MM.1S (cell line): ENCODE measurements around the gene TXNDC15.

Experiments
- DNase-seq: peaks from one replicate; pipeline ENCODE4 v3.0.0-alpha.2; 2015
- H2AFZ ChIP-seq: fragments of 300-600 bp; sonication (generic); 2 replicates; pipeline ENCODE4 v1.6.0; 2016; ENCODE audit warnings: antibody characterized with exemption, low read length
- H3F3A ChIP-seq: fragments of 300-600 bp; sonication (generic); 2 replicates; pipeline ENCODE4 v1.6.1; 2016; ENCODE audit warnings: mild to moderate bottlenecking, antibody characterized with exemption, low read length, moderate library complexity, mixed read lengths; ENCODE audit not compliant: insufficient read depth
- H3K27ac ChIP-seq: fragments of 300-600 bp; sonication (generic); 2 replicates; pipeline ENCODE4 v1.5.1; 2016; ENCODE audit warnings: mild to moderate bottlenecking, low read length
- H3K27me3 ChIP-seq: fragments of 300-600 bp; sonication (generic); replicated peaks from 2 replicates; pipeline ENCODE4 v1.6.0; 2016; ENCODE audit warnings: low read length; ENCODE audit not compliant: insufficient read depth
- H3K36me3 ChIP-seq: fragments of 300-600 bp; sonication (generic); replicated peaks from 2 replicates; pipeline ENCODE4 v1.6.1; 2016; ENCODE audit warnings: mild to moderate bottlenecking, low read length, mixed read lengths; ENCODE audit not compliant: insufficient read depth
- H3K4me1 ChIP-seq: fragments of 300-600 bp; sonication (generic); 2 replicates; pipeline ENCODE4 v1.6.1; 2016; ENCODE audit warnings: low read length, mixed read lengths
- H3K4me2 ChIP-seq: fragments of 300-600 bp; sonication (generic); 2 replicates; pipeline ENCODE4 v1.6.0; 2016; ENCODE audit warnings: low read depth, low read length
- H3K4me3 ChIP-seq: fragments of 300-600 bp; sonication (generic); 2 replicates; pipeline ENCODE4 v1.5.1; 2016; ENCODE audit warnings: low read length, mixed read lengths
- H3K79me2 ChIP-seq: fragments of 300-600 bp; sonication (generic); 2 replicates; pipeline ENCODE4 v1.6.1; 2016; ENCODE audit warnings: mixed run types, low read length, mixed read lengths
- H3K9ac ChIP-seq: fragments of 300-600 bp; sonication (generic); 2 replicates; pipeline ENCODE4 v1.6.1; 2016; ENCODE audit warnings: low read length, mixed read lengths
- H3K9me2 ChIP-seq: fragments of 300-600 bp; sonication (generic); replicated peaks from 2 replicates; pipeline ENCODE4 v1.6.1; 2016; ENCODE audit warnings: mild to moderate bottlenecking, low read length, mixed read lengths; ENCODE audit not compliant: insufficient read depth
- H3K9me3 ChIP-seq: fragments of 300-600 bp; sonication (generic); replicated peaks from 2 replicates; pipeline ENCODE4 v1.6.1; 2016; ENCODE audit warnings: mild to moderate bottlenecking, low read length, mixed read lengths; ENCODE audit not compliant: insufficient read depth
- H4K20me1 ChIP-seq: fragments of 300-600 bp; sonication (generic); 2 replicates; pipeline ENCODE4 v1.6.1; 2016; ENCODE audit warnings: mild to moderate bottlenecking, low read length, moderate library complexity, mixed read lengths; ENCODE audit not compliant: insufficient read depth
- EZH2 ChIP-seq: fragments of 300-600 bp; sonication (generic); optimal IDR thresholded peaks from 2 replicates; pipeline ENCODE3; 2017; ENCODE audit warnings: low read depth, mild to moderate bottlenecking, antibody characterized with exemption, low read length, mixed read lengths
- EZH2phosphoT487 ChIP-seq: fragments of 300-600 bp; sonication (generic); IDR thresholded peaks from 2 replicates; pipeline ENCODE4 v1.6.1; 2018; ENCODE audit warnings: antibody characterized with exemption, low read length
- TF ChIP-seq, protein P1 (sequence below): fragments of 300-600 bp; sonication (generic); IDR thresholded peaks from 2 replicates; pipeline ENCODE4 v1.5.1; 2016; ENCODE audit warnings: antibody characterized with exemption, low read length, mixed read lengths

TXNDC15 gene

DNA sequence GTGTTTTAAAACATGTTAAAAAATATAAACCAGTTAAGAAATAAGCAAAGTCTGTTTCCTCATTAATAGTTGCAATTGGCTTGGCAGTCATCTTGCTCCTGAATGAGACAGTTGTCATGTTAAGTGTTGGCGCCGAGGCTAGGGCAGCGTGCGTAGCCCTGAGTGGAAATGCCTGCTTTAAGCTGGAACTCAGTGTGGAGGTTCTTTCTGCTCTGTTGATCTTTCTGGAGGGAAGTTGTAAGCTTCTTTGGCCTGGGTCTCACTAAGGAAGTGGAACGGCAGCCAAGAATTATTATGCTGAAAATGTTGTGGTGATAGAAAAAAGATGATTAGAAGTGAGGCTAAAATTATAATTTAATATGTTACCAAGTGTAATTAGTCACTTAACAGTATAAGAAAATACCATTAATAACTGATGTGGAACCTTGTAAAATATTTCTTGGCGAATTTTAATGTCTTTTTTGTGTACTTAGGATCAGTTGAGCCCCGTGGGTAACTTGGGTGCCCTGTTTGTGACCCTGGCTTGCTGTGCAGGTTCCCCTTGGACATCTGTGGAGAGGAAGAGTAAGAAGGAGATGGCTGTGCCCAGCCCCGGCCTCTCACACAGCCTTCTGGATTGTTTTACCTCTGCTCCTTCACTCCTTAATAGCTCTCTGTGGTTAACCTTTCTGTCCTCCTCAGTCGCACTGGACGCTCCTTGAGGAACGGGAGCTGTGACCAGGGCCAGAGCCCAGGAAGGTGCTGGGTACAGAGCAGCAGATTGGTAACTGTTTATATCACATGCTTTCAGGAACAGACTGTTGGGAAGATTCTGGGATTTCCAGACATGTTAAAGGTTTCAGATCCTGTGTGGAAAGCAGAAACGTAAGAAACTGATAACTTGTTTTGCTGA is 61.8 kb downstream of the TXNDC15 start:
- Histone ChIP-seq H4K20me1 (no peaks in the 10 kb centered on the region), H2AFZ (no peak overlapping the region), H3K27me3 (no peaks in the 10 kb centered on the region), H3K4me3 (no peak overlapping the region), H3K4me2 (no peak overlapping the region), H3K79me2 (no peaks in the 10 kb centered on the region), H3F3A (no peaks in the 10 kb centered on the region), H3K9ac (no peak overlapping the region), H3K9me3 (no peaks in the 10 kb centered on the region), H3K4me1 (peaks cover 10% of the 10 kb centered on the region), H3K27ac (no peak overlapping the region), H3K9me2 (no peaks in the 10 kb centered on the region), H3K36me3 (no peaks in the 10 kb centered on the region)
- no peak for DNase-seq
- no peak for TF ChIP-seq EZH2
- no peak for TF ChIP-seq EZH2phosphoT487
- TF ChIP-seq, protein P1, sequence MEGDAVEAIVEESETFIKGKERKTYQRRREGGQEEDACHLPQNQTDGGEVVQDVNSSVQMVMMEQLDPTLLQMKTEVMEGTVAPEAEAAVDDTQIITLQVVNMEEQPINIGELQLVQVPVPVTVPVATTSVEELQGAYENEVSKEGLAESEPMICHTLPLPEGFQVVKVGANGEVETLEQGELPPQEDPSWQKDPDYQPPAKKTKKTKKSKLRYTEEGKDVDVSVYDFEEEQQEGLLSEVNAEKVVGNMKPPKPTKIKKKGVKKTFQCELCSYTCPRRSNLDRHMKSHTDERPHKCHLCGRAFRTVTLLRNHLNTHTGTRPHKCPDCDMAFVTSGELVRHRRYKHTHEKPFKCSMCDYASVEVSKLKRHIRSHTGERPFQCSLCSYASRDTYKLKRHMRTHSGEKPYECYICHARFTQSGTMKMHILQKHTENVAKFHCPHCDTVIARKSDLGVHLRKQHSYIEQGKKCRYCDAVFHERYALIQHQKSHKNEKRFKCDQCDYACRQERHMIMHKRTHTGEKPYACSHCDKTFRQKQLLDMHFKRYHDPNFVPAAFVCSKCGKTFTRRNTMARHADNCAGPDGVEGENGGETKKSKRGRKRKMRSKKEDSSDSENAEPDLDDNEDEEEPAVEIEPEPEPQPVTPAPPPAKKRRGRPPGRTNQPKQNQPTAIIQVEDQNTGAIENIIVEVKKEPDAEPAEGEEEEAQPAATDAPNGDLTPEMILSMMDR, result no peak

DNA sequence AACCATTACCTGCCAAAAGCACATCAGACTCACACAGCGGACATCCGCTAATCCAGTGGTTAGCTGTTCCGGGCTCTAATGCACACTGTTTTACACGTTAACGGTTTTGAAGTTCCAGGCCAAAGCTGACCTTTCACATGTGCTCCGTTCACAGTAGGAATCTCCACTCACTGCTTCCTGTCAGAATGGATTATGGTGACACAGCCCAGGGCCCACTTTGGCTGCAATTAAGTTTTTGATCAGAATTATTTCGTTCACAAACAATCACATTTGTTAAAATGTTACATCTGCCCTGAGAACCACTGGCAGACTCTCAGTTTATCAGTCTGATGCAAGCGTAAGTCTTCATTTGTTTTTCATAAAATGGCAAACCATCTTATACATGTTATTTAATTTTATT is 63.4 kb downstream of the TXNDC15 start:
- H3K27ac ChIP-seq, result no peak overlapping the region
- no peaks in the 10 kb centered on the region for H3K9me3 ChIP-seq
- H2AFZ ChIP-seq, result no peak overlapping the region
- H3K4me1 ChIP-seq, result peaks cover 10% of the 10 kb centered on the region
- no peaks in the 10 kb centered on the region for H3K27me3 ChIP-seq
- no peak overlapping the region for H3K4me3 ChIP-seq
- H3F3A ChIP-seq, result no peaks in the 10 kb centered on the region
- H3K79me2 ChIP-seq, result no peaks in the 10 kb centered on the region
- no peak overlapping the region for H3K4me2 ChIP-seq
- no peak for DNase-seq
- no peaks in the 10 kb centered on the region for H4K20me1 ChIP-seq
- no peaks in the 10 kb centered on the region for H3K9me2 ChIP-seq
- H3K36me3 ChIP-seq, result no peaks in the 10 kb centered on the region
- H3K9ac ChIP-seq, result no peak overlapping the region
- TF ChIP-seq, protein P1, result no peak
- TF ChIP-seq EZH2 (no peak), EZH2phosphoT487 (no peak)

DNA sequence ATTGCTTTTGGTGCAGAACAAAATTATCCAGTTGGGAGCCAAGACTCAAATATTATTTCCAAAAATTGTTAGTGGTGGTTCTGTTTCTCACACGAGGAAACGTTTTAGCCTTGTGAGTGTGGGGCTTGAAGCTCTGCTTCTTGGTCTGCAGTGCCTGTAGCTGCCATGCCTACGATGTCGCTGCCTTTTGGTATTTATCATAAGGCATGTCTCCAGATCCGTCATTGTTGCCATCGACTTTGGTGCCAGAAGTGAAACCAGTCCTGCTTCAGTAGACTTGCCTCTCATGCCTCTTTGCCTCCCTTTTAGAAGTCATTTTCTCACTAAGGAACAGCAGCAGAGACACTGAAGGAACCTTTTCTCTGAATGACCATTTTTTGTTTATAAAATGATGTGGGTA is 63.9 kb downstream of the TXNDC15 start:
- Histone ChIP-seq H3K9me2 (no peaks in the 10 kb centered on the region), H3K27me3 (no peaks in the 10 kb centered on the region), H4K20me1 (no peaks in the 10 kb centered on the region), H3K9me3 (no peaks in the 10 kb centered on the region), H3F3A (no peaks in the 10 kb centered on the region), H3K27ac (no peak overlapping the region), H3K9ac (no peak overlapping the region), H3K4me1 (peaks cover 10% of the 10 kb centered on the region), H3K4me2 (no peak overlapping the region), H3K79me2 (no peaks in the 10 kb centered on the region), H3K36me3 (no peaks in the 10 kb centered on the region), H3K4me3 (no peak overlapping the region), H2AFZ (no peak overlapping the region)
- DNase-seq, result no peak
- TF ChIP-seq, protein P1, result no peak
- TF ChIP-seq EZH2, result no peak
- TF ChIP-seq EZH2phosphoT487, result no peak
